DOHH2 (cell line): ENCODE data around the gene HLA-DQB1.

Source experiments
- CTCF ChIP-seq: fragments of 200-600 bp; sonication (generic); IDR thresholded peaks from one replicate; pipeline ENCODE4 v1.5.1; 2014; ENCODE audit warnings: antibody characterized with exemption, mild to moderate bottlenecking, low read depth, low read length; ENCODE audit not compliant: poor library complexity, severe bottlenecking
- EZH2phosphoT487 ChIP-seq: fragments of 200-600 bp; sonication (generic); IDR thresholded peaks from 2 replicates; pipeline ENCODE4 v1.6.1; 2017; ENCODE audit warnings: borderline replicate concordance, mild to moderate bottlenecking, antibody characterized with exemption, low read length, moderate library complexity, mixed read lengths

DNA sequence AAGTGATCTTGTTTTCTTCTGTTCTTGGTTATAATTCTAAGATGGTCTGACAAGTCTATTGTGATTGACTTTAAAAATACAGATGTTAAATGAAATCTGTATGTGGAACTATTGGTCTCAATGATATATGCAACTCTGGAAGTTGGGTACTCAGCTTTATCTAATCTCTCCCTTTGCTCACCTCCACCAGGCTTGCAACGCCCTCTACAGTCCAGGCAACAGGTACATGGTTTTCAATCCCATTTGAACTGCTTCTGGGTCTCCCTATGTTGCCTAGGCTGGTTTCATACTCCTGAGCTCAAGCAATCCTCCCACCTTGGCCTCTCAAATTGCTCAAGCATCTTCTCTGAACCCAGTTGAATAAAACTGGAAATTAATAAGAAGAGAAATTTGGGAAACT, 25.6 kb upstream of the HLA-DQB1 start:
- peak; percentile 76 for TF ChIP-seq CTCF
- TF ChIP-seq EZH2phosphoT487, result no peak
